ENCODE data around the gene GALE.

Gene GALE

DNA sequence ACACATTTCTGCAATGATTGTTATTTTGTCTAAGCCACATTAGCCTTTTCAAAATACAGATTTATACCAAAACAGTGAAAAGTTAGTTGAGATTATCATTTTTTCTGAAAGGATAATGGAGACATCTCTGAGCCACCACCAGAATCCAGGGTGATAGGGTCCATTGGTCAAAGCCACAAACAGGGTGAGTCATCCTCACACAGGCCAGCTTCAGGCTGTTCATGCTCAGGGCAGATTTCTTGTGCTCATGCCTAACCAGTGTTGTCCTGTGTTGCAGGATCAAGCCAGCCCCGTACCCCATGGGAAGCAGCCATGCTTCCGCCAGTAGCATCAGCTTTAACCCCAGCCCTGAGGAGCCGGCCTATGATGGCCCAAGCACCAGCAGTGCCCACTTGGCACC, 43.9 kb downstream of the GALE start:
- no peaks in the 10 kb centered on the region for H3K79me2 ChIP-seq (ENCODE audit: insufficient read depth, low read length)

DNA sequence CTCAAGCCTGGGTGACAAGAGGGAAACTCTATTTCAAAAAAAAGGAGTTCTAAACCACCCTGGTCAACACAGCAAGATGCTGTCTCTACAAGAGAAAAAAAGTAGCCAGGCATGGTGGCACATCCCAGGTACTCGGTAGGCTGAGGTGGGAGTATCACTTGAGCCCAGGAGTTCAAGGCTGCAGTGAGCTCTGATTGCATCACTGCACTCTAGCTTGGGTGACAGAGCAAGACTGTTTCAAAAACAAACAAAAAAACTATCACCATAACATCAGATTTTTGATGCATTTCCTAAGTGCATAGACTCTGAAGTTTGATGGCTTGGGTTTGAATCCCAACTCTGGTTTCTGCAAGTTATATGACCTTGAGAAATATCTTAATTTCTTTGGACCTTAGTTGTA, 47.6 kb downstream of the GALE start:
- TF ChIP-seq, protein P1, sequence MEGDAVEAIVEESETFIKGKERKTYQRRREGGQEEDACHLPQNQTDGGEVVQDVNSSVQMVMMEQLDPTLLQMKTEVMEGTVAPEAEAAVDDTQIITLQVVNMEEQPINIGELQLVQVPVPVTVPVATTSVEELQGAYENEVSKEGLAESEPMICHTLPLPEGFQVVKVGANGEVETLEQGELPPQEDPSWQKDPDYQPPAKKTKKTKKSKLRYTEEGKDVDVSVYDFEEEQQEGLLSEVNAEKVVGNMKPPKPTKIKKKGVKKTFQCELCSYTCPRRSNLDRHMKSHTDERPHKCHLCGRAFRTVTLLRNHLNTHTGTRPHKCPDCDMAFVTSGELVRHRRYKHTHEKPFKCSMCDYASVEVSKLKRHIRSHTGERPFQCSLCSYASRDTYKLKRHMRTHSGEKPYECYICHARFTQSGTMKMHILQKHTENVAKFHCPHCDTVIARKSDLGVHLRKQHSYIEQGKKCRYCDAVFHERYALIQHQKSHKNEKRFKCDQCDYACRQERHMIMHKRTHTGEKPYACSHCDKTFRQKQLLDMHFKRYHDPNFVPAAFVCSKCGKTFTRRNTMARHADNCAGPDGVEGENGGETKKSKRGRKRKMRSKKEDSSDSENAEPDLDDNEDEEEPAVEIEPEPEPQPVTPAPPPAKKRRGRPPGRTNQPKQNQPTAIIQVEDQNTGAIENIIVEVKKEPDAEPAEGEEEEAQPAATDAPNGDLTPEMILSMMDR (IDR thresholded peaks at IDR 0.05; ENCODE audit: low read length), result no peak
- TF ChIP-seq EZH2 (IDR thresholded peaks at IDR 0.05; ENCODE audit: borderline replicate concordance, low read length), result no peak
- Histone ChIP-seq H4K20me1 (ENCODE audit: insufficient read depth, low read length) (no peaks in the 10 kb centered on the region), H3K4me3 (ENCODE audit: low read depth, low read length, poor library complexity, severe bottlenecking) (no peak overlapping the region), H3K4me1 (ENCODE audit: insufficient read depth, low read length, severe bottlenecking) (peaks cover under 1% of the 10 kb centered on the region), H3K27ac (ENCODE audit: low read depth, low read length, poor library complexity, severe bottlenecking) (no peak overlapping the region), H3K9me3 (ENCODE audit: low read length) (no peaks in the 10 kb centered on the region), H2AFZ (ENCODE audit: low read length) (no peak overlapping the region), H3K27me3 (ENCODE audit: insufficient read depth, low read length) (no peaks in the 10 kb centered on the region), H3K9ac (ENCODE audit: low read length) (no peak overlapping the region), H3K36me3 (ENCODE audit: insufficient read depth, low read length) (peaks cover 85% of the 10 kb centered on the region), H3K79me2 (ENCODE audit: insufficient read depth, low read length) (peaks cover 7% of the 10 kb centered on the region), H3F3A (ENCODE audit: insufficient read depth, low read length) (peaks cover 3% of the 10 kb centered on the region; the same call in 1 of the 2 replicates), H3K4me2 (ENCODE audit: low read length) (no peak overlapping the region), H3K9me2 (ENCODE audit: low read depth, low read length) (no peaks in the 10 kb centered on the region)

More for the DNA sequence above, 43.9 kb downstream of the GALE start:
- Histone ChIP-seq H3K9ac (ENCODE audit: low read length) (no peak overlapping the region), H3K36me3 (ENCODE audit: insufficient read depth, low read length) (peaks cover 97% of the 10 kb centered on the region), H3K4me3 (ENCODE audit: low read depth, low read length, poor library complexity, severe bottlenecking) (no peak overlapping the region), H2AFZ (ENCODE audit: low read length) (no peak overlapping the region), H3K9me3 (ENCODE audit: low read length) (no peaks in the 10 kb centered on the region), H3K9me2 (ENCODE audit: low read depth, low read length) (no peaks in the 10 kb centered on the region), H3K27me3 (ENCODE audit: insufficient read depth, low read length) (no peaks in the 10 kb centered on the region), H3F3A (ENCODE audit: insufficient read depth, low read length) (peaks cover 3% of the 10 kb centered on the region; the same call in 1 of the 2 replicates), H4K20me1 (ENCODE audit: insufficient read depth, low read length) (no peaks in the 10 kb centered on the region), H3K4me2 (ENCODE audit: low read length) (no peak overlapping the region), H3K27ac (ENCODE audit: low read depth, low read length, poor library complexity, severe bottlenecking) (no peak overlapping the region), H3K4me1 (ENCODE audit: insufficient read depth, low read length, severe bottlenecking) (no peaks in the 10 kb centered on the region)
- TF ChIP-seq, protein P1 (IDR thresholded peaks at IDR 0.05; ENCODE audit: low read length), result no peak
- no peak for TF ChIP-seq EZH2 (IDR thresholded peaks at IDR 0.05; ENCODE audit: borderline replicate concordance, low read length)

DNA sequence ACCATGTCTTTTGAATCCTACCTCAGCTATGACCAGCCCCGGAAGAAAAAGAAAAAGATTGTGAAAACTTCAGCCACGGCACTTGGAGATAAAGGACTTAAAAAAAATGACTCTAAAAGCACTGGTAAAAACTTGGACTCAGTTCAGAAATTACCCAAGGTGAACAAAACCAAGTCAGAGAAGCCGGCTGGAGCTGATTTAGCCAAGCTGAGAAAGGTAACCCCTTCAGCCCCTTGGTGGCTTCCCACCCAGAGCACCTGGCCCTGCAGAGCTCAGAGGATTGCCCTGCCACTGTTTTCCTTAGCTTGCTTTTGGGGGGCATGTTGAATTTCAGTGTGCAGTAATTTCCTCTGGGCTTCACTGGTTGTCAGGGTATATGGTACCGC, 48.7 kb downstream of the GALE start:
- no peak overlapping the region for H3K4me2 ChIP-seq (ENCODE audit: low read length)
- H3K9me3 ChIP-seq (ENCODE audit: low read length), result no peaks in the 10 kb centered on the region
- H3K4me3 ChIP-seq (ENCODE audit: low read depth, low read length, poor library complexity, severe bottlenecking), result no peak overlapping the region
- no peaks in the 10 kb centered on the region for H3K27me3 ChIP-seq (ENCODE audit: insufficient read depth, low read length)
- peaks cover 81% of the 10 kb centered on the region for H3K36me3 ChIP-seq (ENCODE audit: insufficient read depth, low read length)
- H3K27ac ChIP-seq (ENCODE audit: low read depth, low read length, poor library complexity, severe bottlenecking), result no peak overlapping the region
- H3K4me1 ChIP-seq (ENCODE audit: insufficient read depth, low read length, severe bottlenecking), result peaks cover 7% of the 10 kb centered on the region
- H3K9me2 ChIP-seq (ENCODE audit: low read depth, low read length), result no peaks in the 10 kb centered on the region
- H4K20me1 ChIP-seq (ENCODE audit: insufficient read depth, low read length), result no peaks in the 10 kb centered on the region
- peaks cover under 1% of the 10 kb centered on the region; the same call in 1 of the 2 replicates for H3F3A ChIP-seq (ENCODE audit: insufficient read depth, low read length)
- H3K9ac ChIP-seq (ENCODE audit: low read length), result no peak overlapping the region
- H2AFZ ChIP-seq (ENCODE audit: low read length), result no peak overlapping the region
- TF ChIP-seq, protein P1 (IDR thresholded peaks at IDR 0.05; ENCODE audit: low read length), result no peak
- no peak for TF ChIP-seq EZH2 (IDR thresholded peaks at IDR 0.05; ENCODE audit: borderline replicate concordance, low read length)
- peaks cover 18% of the 10 kb centered on the region for H3K79me2 ChIP-seq (ENCODE audit: insufficient read depth, low read length)

Measured in OCI-LY1 (cell line).